Measurements from ENCODE around the gene RRBP1.

RRBP1 gene

GRCh38 chr20:17648791-17649730 lies 33.0 kb downstream of the RRBP1 start:
- peak; percentile 41 for DNase-seq (ENCODE audit: low spot score)

GRCh38 chr20:17648315-17648646 lies 33.8 kb downstream of the RRBP1 start:
- no peak for DNase-seq (ENCODE audit: low spot score)

GRCh38 chr20:17647391-17648314 lies 34.4 kb downstream of the RRBP1 start:
- DNase-seq (ENCODE audit: low spot score) = no peak

- no peak for DNase-seq (ENCODE audit: low spot score)
Observed at GRCh38 chr20:17646961-17647301, 35.1 kb downstream of the RRBP1 start.

GRCh38 chr20:17646209-17646960 lies 35.7 kb downstream of the RRBP1 start:
- no peak for DNase-seq (ENCODE audit: low spot score)

GRCh38 chr20:17645546-17646208 lies 36.4 kb downstream of the RRBP1 start:
- DNase-seq (ENCODE audit: low spot score) = no peak

- DNase-seq (ENCODE audit: low spot score) = no peak
Observed at GRCh38 chr20:17645010-17645409, 37.0 kb downstream of the RRBP1 start.

GRCh38 chr20:17644451-17644850 lies 37.6 kb downstream of the RRBP1 start:
- no peak for DNase-seq (ENCODE audit: low spot score)

GRCh38 chr20:17643531-17644188 lies 38.4 kb downstream of the RRBP1 start:
- no peak for DNase-seq (ENCODE audit: low spot score)

GRCh38 chr20:17642404-17643269 lies 39.4 kb downstream of the RRBP1 start:
- DNase-seq (ENCODE audit: low spot score) = no peak

GRCh38 chr20:17641993-17642392 lies 40.0 kb downstream of the RRBP1 start:
- DNase-seq (ENCODE audit: low spot score) = no peak

GRCh38 chr20:17641520-17641964 lies 40.5 kb downstream of the RRBP1 start:
- no peak for DNase-seq (ENCODE audit: low spot score)

- DNase-seq (ENCODE audit: low spot score) = no peak
Observed at GRCh38 chr20:17640875-17641378, 41.1 kb downstream of the RRBP1 start.

GRCh38 chr20:17640146-17640874 lies 41.7 kb downstream of the RRBP1 start:
- no peak for DNase-seq (ENCODE audit: low spot score)

- no peak for DNase-seq (ENCODE audit: low spot score)
Observed at GRCh38 chr20:17638835-17639407, 43.1 kb downstream of the RRBP1 start.

GRCh38 chr20:17637985-17638640 lies 43.9 kb downstream of the RRBP1 start:
- no peak for DNase-seq (ENCODE audit: low spot score)

GRCh38 chr20:17637413-17637780 lies 44.6 kb downstream of the RRBP1 start:
- no peak for DNase-seq (ENCODE audit: low spot score)
